ENCODE data around the gene TUT7. TPM values are rescaled to one million over a fixed set of nuclear protein-coding genes. Genes with fewer than 3 reads are reported as not detected.

Gene TUT7
- total and polyA plus RNA-seq, 8 donors: 11.9 to 143 (median 46.2) TPM

GRCh38 chr9:86326536-86326935 is 27.7 kb downstream of the TUT7 start:
- H3K27ac ChIP-seq: no peak overlapping the region
- no peaks in the 10 kb centered on the region for H3K27me3 ChIP-seq
- WGBS, 5 donors: 88 to 94% (median 91%) methylated on average over 3 of the region's 3 CpGs
- no peak overlapping the region for H3K4me3 ChIP-seq
- TF ChIP-seq POLR2A (IDR thresholded peaks at IDR 0.05) (no peak), EP300 (IDR thresholded peaks at IDR 0.05) (no peak), POLR2AphosphoS5 (IDR thresholded peaks at IDR 0.05) (no peak), CTCF (IDR thresholded peaks at IDR 0.05) (no peak)
- peaks cover 0 to 10% (median 3%) of the 10 kb centered on the region in 4 donors for H3K4me1 ChIP-seq
- no peak for DNase-seq
- no peaks in the 10 kb centered on the region for H3K9me3 ChIP-seq
- H3K36me3 ChIP-seq: peaks cover 48 to 100% (median 99%) of the 10 kb centered on the region in 4 donors
- intact Hi-C loops (cut with DNase I; ENCODE audit: low total_unique reads): no loop called here

GRCh38 chr9:86324901-86325300 is 29.3 kb downstream of the TUT7 start:
- no peak overlapping the region for H3K27ac ChIP-seq
- H3K27me3 ChIP-seq: no peaks in the 10 kb centered on the region
- H3K4me3 ChIP-seq: no peak overlapping the region
- H3K36me3 ChIP-seq: peaks cover 58 to 100% (median 99%) of the 10 kb centered on the region in 4 donors
- peaks cover 0 to 10% (median 3%) of the 10 kb centered on the region in 4 donors for H3K4me1 ChIP-seq
- TF ChIP-seq EP300 (IDR thresholded peaks at IDR 0.05): no peak
- TF ChIP-seq POLR2A (IDR thresholded peaks at IDR 0.05): no peak
- no peak for TF ChIP-seq POLR2AphosphoS5 (IDR thresholded peaks at IDR 0.05)
- TF ChIP-seq CTCF (IDR thresholded peaks at IDR 0.05): no peak
- H3K9me3 ChIP-seq: no peaks in the 10 kb centered on the region
- 73 to 91% (median 89%) methylated on average over 1 of the region's 1 CpG for WGBS, 5 donors
- no peak for DNase-seq
- intact Hi-C loops (cut with DNase I; ENCODE audit: low total_unique reads): no loop called here

- H3K36me3 ChIP-seq: peaks cover 58 to 100% (median 99%) of the 10 kb centered on the region in 4 donors
- no peak overlapping the region for H3K4me3 ChIP-seq
- no peaks in the 10 kb centered on the region for H3K9me3 ChIP-seq
- TF ChIP-seq POLR2A (IDR thresholded peaks at IDR 0.05) (no peak), CTCF (IDR thresholded peaks at IDR 0.05) (no peak), POLR2AphosphoS5 (IDR thresholded peaks at IDR 0.05) (no peak), EP300 (IDR thresholded peaks at IDR 0.05) (no peak)
- H3K4me1 ChIP-seq: peaks cover 0 to 10% (median 3%) of the 10 kb centered on the region in 4 donors
- no peak for DNase-seq
- no peak overlapping the region for H3K27ac ChIP-seq
- no peaks in the 10 kb centered on the region for H3K27me3 ChIP-seq
- WGBS, 5 donors: 79 to 92% (median 82%) methylated on average over 2 of the region's 2 CpGs
- intact Hi-C loops (cut with DNase I; ENCODE audit: low total_unique reads): no loop called here
These were observed 29.9 kb downstream of the TUT7 start for GRCh38 chr9:86324308-86324707.

GRCh38 chr9:86322973-86323644 is 31.1 kb downstream of the TUT7 start:
- Histone ChIP-seq H3K27ac (no peak overlapping the region), H3K36me3 (peaks cover 68 to 100% (median 100%) of the 10 kb centered on the region in 4 donors), H3K4me3 (no peak overlapping the region), H3K27me3 (no peaks in the 10 kb centered on the region), H3K9me3 (no peaks in the 10 kb centered on the region), H3K4me1 (peaks cover 0 to 10% (median 3%) of the 10 kb centered on the region in 4 donors)
- TF ChIP-seq CTCF (IDR thresholded peaks at IDR 0.05) (no peak), EP300 (IDR thresholded peaks at IDR 0.05) (no peak), POLR2AphosphoS5 (IDR thresholded peaks at IDR 0.05) (no peak), POLR2A (IDR thresholded peaks at IDR 0.05) (no peak)
- 72 to 82% (median 79%) methylated on average over 8 of the region's 8 CpGs for WGBS, 5 donors
- no peak for DNase-seq
- intact Hi-C loops (cut with DNase I; ENCODE audit: low total_unique reads): no loop called here
